Activated B cell treated with CpG ODN at 0.5 μM for 24 hours (primary cell): ENCODE measurements around the gene SIGLEC12. TPM values are rescaled to one million over a fixed set of nuclear protein-coding genes. Genes with fewer than 3 reads are reported as not detected.

Source experiments
- ATAC-seq: fragments of 200-7000 bp; cut with Tn5 transposase; one replicate; pipeline ENCODE4 v1.10.0; 2021; ENCODE audit warnings: low read depth, mild to moderate bottlenecking, moderate library complexity
- CTCF ChIA-PET: fragments of 350-600 bp; sonication (Branson Sonifier 250); formaldehyde crosslinking; loops from one replicate; lab custom pipeline; 2021; ENCODE audit warnings: antibody characterized with exemption; lab: Charles Lee
- POLR2A ChIA-PET: fragments of 350-600 bp; sonication (Branson Sonifier 250); formaldehyde crosslinking; loops from one replicate; lab custom pipeline; 2021; ENCODE audit warnings: antibody characterized with exemption; lab: Charles Lee
- DNase-seq: peaks from one replicate; pipeline ENCODE4 v3.0.0; 2022
- H3K27ac Mint-ChIP-seq: one replicate; pipeline ENCODE4 v1.8.0; 2020; ENCODE audit warnings: mixed read lengths
- H3K27me3 Mint-ChIP-seq: one replicate; pipeline ENCODE4 v1.8.0; 2021; ENCODE audit warnings: mixed read lengths
- H3K36me3 Mint-ChIP-seq: one replicate; pipeline ENCODE4 v1.8.0; 2021; ENCODE audit warnings: low read depth, mixed read lengths
- H3K4me1 Mint-ChIP-seq: one replicate; pipeline ENCODE4 v1.8.0; 2021; ENCODE audit warnings: mixed read lengths
- H3K4me3 Mint-ChIP-seq: one replicate; pipeline ENCODE4 v1.8.0; 2020; ENCODE audit warnings: mild to moderate bottlenecking, mixed read lengths
- H3K9me3 Mint-ChIP-seq: one replicate; pipeline ENCODE4 v1.8.0; 2020; ENCODE audit warnings: mixed read lengths
- CTCF ChIP-seq: fragments of 200-600 bp; IDR thresholded peaks from one replicate; pipeline ENCODE4 v1.8.0; 2022; ENCODE audit warnings: antibody characterized with exemption, mild to moderate bottlenecking
- intact Hi-C: fragments of 100-400 bp; cut with micrococcal nuclease; formaldehyde crosslinking; loops from one replicate; pipeline ENCODE4 v1.15.1; 2024
- total RNA-seq: library from RNA; stranded (reverse); gene quantifications from 2 replicates; pipeline ENCODE4 v1.2.3, GENCODE V29; 2022

Gene SIGLEC12
- total RNA-seq, 1 donor from 2014 or later: not detected

- Mint-ChIP-seq H3K27ac (no peak overlapping the region), H3K4me1 (peaks cover 7% of the 10 kb centered on the region), H3K4me3 (no peak overlapping the region), H3K27me3 (peaks cover 2% of the 10 kb centered on the region), H3K9me3 (peaks cover 5% of the 10 kb centered on the region), H3K36me3 (peaks cover 18% of the 10 kb centered on the region)
- TF ChIP-seq CTCF: no peak
- ChIA-PET CTCF (interaction anchor here (0.8 to 4.5 kb wide), 15 partner anchors 17 to 174 kb away, joined by 3 to 52 read pairs (median 4); partner anchors contain the start of genes SIGLEC6 and ZNF175), POLR2A (interaction anchor here (1.3 kb wide), 1 partner anchor 16 kb away, joined by 3 read pairs; no protein-coding TSS in a partner anchor)
- intact Hi-C loops: loop anchor here (2.0 kb wide), 2 partner anchors 91 to 175 kb away; no protein-coding TSS in a partner anchor
- ATAC-seq (no peak), DNase-seq (no peak)
These were observed 12.4 kb upstream of the SIGLEC12 start for GRCh38 chr19:51513968-51514367.

- H3K9me3 Mint-ChIP-seq: no peaks in the 10 kb centered on the region
- intact Hi-C loops: no loop called here
- no peaks in the 10 kb centered on the region for H3K36me3 Mint-ChIP-seq
- ChIA-PET POLR2A (no interaction called here), CTCF (interaction anchor here (0.7 to 2.6 kb wide), 3 partner anchors 39 to 149 kb away, joined by 3 to 8 read pairs (median 5); no protein-coding TSS in a partner anchor)
- no peak overlapping the region for H3K4me3 Mint-ChIP-seq
- H3K4me1 Mint-ChIP-seq: peaks cover 7% of the 10 kb centered on the region
- ATAC-seq: no peak
- no peak for DNase-seq
- peaks cover 3% of the 10 kb centered on the region for H3K27me3 Mint-ChIP-seq
- H3K27ac Mint-ChIP-seq: no peak overlapping the region
- TF ChIP-seq CTCF: no peak
These were observed 9.8 kb upstream of the SIGLEC12 start for GRCh38 chr19:51511353-51511752.

- ATAC-seq: no peak
- ChIA-PET CTCF (interaction anchor here (2.6 kb wide), 1 partner anchor 147 kb away, joined by 8 read pairs; no protein-coding TSS in a partner anchor), POLR2A (no interaction called here)
- intact Hi-C loops: no loop called here
- Mint-ChIP-seq H3K27me3 (peaks cover 3% of the 10 kb centered on the region), H3K4me1 (peaks cover 4% of the 10 kb centered on the region), H3K4me3 (no peak overlapping the region), H3K27ac (no peak overlapping the region), H3K9me3 (no peaks in the 10 kb centered on the region), H3K36me3 (no peaks in the 10 kb centered on the region)
- TF ChIP-seq CTCF: no peak
- no peak for DNase-seq
These were observed 8.4 kb upstream of the SIGLEC12 start for GRCh38 chr19:51509823-51510660.

GRCh38 chr19:51508059-51508733 is 6.6 kb upstream of the SIGLEC12 start:
- no peak for ATAC-seq
- CTCF ChIA-PET: no interaction called here
- TF ChIP-seq CTCF: no peak
- no peak for DNase-seq
- Mint-ChIP-seq H3K4me1 (no peaks in the 10 kb centered on the region), H3K27ac (no peak overlapping the region), H3K9me3 (no peaks in the 10 kb centered on the region), H3K36me3 (no peaks in the 10 kb centered on the region), H3K4me3 (no peak overlapping the region), H3K27me3 (peaks cover 3% of the 10 kb centered on the region)
- intact Hi-C loops: no loop called here
- POLR2A ChIA-PET: no interaction called here

GRCh38 chr19:51507640-51508058 is 6.0 kb upstream of the SIGLEC12 start:
- intact Hi-C loops: no loop called here
- DNase-seq (no peak), ATAC-seq (no peak)
- Mint-ChIP-seq H3K36me3 (no peaks in the 10 kb centered on the region), H3K4me3 (no peak overlapping the region), H3K27ac (no peak overlapping the region), H3K4me1 (no peaks in the 10 kb centered on the region), H3K27me3 (peaks cover 3% of the 10 kb centered on the region), H3K9me3 (no peaks in the 10 kb centered on the region)
- ChIA-PET CTCF (interaction anchor here (1.1 kb wide), 1 partner anchor 270 kb away, joined by 3 read pairs; no protein-coding TSS in a partner anchor), POLR2A (no interaction called here)
- no peak for TF ChIP-seq CTCF
